Mucosa of descending colon (tissue), 3 donors: ENCODE measurements around the gene SMIM41. TPM values are rescaled to one million over a fixed set of nuclear protein-coding genes. Genes with fewer than 3 reads are reported as not detected.

ENCODE experiments used
- ATAC-seq: fragments of 200-7000 bp; cut with Tn5 transposase; one replicate; pipeline ENCODE4 v1.9.1; 2020; ENCODE audit warnings: mild to moderate bottlenecking, moderate library complexity
- DNase-seq, 3 donors: peaks; one replicate each; pipeline ENCODE4 v3.0.0-alpha.2; 2020
- H3K36me3 ChIP-seq: fragments of 200-600 bp; one replicate; pipeline ENCODE4 v1.8.0; 2021; ENCODE audit warnings: low read depth, mild to moderate bottlenecking
- H3K4me1 ChIP-seq: fragments of 200-600 bp; one replicate; pipeline ENCODE4 v1.8.0; 2021; ENCODE audit warnings: low read depth, mild to moderate bottlenecking
- H3K4me3 ChIP-seq: fragments of 200-600 bp; one replicate; pipeline ENCODE4 v1.8.0; 2021; ENCODE audit warnings: mild to moderate bottlenecking
- H3K9me3 ChIP-seq: fragments of 200-600 bp; one replicate; pipeline ENCODE4 v1.8.0; 2021; ENCODE audit warnings: mild to moderate bottlenecking
- intact Hi-C, 2 donors: fragments of 100-400 bp; cut with DNase I in 1 of 2; cut with micrococcal nuclease in 1 of 2; formaldehyde crosslinking; loops; one replicate each; pipeline versions ENCODE4 v1.11.0 to v1.11.1; 2022; cut with DNase I, micrococcal nuclease
- total RNA-seq, 3 donors: library from RNA; stranded (reverse); fragmentation: NEBNext Ultra II Directional in 2 of 3; extraction: Animal tissue kit (Norgen Biotek cat#: 25700) in 2 of 3; gene quantifications; one replicate each; pipeline versions ENCODE4 v1.2.1 to v1.2.4, GENCODE V29; 2021 to 2023
- TF ChIP-seq, protein P1 (sequence below): fragments of 200-600 bp; IDR thresholded peaks from one replicate; pipeline ENCODE4 v1.8.0; 2022; ENCODE audit warnings: antibody characterized with exemption, mild to moderate bottlenecking
- donor health status: DM: no; HTN: no; CAD: no; lungs with moderate emphysema.
- donor health status: DM: no; HTN: no; CAD: no.
- donor health status: DM: no; HTN: yes; CAD: no.

SMIM41 gene
- total RNA-seq, 3 donors from 2014 or later: 0.32 to 0.41 TPM; not detected in 1

DNA sequence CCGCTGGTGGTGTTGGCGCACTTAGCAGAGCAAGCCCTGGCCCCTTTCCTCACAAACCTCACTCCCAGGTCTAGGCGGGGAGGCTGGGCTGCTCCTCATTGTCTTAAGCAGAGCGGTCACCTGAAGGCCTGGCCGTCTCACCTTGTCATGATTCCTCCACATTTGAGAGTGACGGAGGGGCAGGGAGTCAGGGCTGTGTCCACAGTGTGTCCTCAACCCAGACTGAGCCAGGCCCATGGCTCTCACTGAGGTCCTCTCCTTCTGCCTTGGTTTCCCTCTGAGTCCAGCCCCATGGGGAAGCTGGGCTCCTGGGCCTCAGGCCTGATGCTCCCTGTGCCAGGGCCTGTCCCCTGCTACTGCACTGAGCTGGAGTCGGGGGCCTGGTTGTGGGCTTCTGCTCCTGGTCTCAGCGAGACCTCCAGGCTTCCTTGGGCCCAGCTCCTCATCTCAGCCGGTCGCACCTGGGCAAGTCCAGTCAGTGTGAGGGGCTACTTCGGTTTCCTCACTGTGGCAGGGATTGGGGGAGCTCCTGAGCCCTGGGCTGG, 67.4 kb downstream of the SMIM41 start:
- no peaks in the 10 kb centered on the region for H3K9me3 ChIP-seq
- DNase-seq: peak in 1 of 3 donors; percentile 38
- no peak overlapping the region for H3K4me3 ChIP-seq
- no peaks in the 10 kb centered on the region for H3K36me3 ChIP-seq
- TF ChIP-seq, protein P1, sequence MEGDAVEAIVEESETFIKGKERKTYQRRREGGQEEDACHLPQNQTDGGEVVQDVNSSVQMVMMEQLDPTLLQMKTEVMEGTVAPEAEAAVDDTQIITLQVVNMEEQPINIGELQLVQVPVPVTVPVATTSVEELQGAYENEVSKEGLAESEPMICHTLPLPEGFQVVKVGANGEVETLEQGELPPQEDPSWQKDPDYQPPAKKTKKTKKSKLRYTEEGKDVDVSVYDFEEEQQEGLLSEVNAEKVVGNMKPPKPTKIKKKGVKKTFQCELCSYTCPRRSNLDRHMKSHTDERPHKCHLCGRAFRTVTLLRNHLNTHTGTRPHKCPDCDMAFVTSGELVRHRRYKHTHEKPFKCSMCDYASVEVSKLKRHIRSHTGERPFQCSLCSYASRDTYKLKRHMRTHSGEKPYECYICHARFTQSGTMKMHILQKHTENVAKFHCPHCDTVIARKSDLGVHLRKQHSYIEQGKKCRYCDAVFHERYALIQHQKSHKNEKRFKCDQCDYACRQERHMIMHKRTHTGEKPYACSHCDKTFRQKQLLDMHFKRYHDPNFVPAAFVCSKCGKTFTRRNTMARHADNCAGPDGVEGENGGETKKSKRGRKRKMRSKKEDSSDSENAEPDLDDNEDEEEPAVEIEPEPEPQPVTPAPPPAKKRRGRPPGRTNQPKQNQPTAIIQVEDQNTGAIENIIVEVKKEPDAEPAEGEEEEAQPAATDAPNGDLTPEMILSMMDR: no peak
- ATAC-seq: no peak
- intact Hi-C loops: no loop called here
- H3K4me1 ChIP-seq: peaks cover 49% of the 10 kb centered on the region

- TF ChIP-seq, protein P1: no peak
- Histone ChIP-seq H3K36me3 (no peaks in the 10 kb centered on the region), H3K4me3 (no peak overlapping the region), H3K9me3 (no peaks in the 10 kb centered on the region), H3K4me1 (peaks cover 53% of the 10 kb centered on the region)
- DNase-seq (peak; percentile 94 to 97 (median 94)), ATAC-seq (peak; percentile 75)
- intact Hi-C loops: no loop called here
Measured at GRCh38 chr12:52147367-52147963, 68.0 kb downstream of the SMIM41 start.

GRCh38 chr12:52147964-52148463, 68.5 kb downstream of the SMIM41 start:
- ATAC-seq (no peak), DNase-seq (peak in 1 of 3 donors; percentile 61)
- H3K4me1 ChIP-seq: peaks cover 57% of the 10 kb centered on the region
- intact Hi-C loops: no loop called here
- H3K9me3 ChIP-seq: no peaks in the 10 kb centered on the region
- no peak overlapping the region for H3K4me3 ChIP-seq
- no peaks in the 10 kb centered on the region for H3K36me3 ChIP-seq
- TF ChIP-seq, protein P1: no peak

DNA sequence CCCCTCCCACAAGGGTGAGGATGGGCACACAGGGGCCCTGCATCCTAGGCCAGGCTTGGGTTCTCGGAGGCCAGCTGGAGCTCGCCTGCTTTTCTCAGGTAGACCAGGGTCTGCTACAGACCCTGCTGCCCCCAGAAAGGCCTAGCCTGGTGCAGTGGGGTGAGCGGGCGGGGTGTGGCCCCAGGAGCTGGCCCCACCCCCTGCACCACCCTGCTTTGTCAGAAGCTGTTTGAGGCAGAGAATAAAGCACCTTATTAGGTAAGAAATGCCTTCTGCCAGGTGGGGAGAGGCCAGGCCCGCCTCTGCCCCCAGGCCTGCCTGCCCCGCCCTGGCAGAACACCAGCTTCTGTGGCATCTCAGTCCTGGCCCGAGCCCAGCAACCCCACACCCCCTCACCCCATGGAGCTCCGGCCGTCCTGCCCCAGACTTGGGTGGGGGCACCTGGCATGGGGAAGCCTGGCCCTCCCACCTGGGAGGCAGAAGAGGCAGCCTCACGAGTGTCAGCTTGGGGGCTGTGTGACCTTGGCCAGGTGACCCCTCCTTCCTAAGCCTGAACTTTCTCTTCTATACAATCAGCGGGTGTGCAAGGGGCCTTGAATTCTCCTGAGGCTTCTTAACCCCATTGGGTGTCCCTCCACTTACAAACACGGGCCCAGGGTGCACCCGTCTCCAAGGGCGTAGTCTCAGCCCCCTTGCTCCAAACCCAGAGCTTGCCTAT, 69.1 kb downstream of the SMIM41 start:
- Histone ChIP-seq H3K9me3 (no peaks in the 10 kb centered on the region), H3K4me3 (no peak overlapping the region), H3K4me1 (peaks cover 57% of the 10 kb centered on the region), H3K36me3 (no peaks in the 10 kb centered on the region)
- intact Hi-C loops: no loop called here
- DNase-seq (peak; percentile 93 to 95 (median 94)), ATAC-seq (peak; percentile 70)
- TF ChIP-seq, protein P1: no peak

GRCh38 chr12:52149182-52149641, 69.7 kb downstream of the SMIM41 start:
- peaks cover 54% of the 10 kb centered on the region for H3K4me1 ChIP-seq
- TF ChIP-seq, protein P1: no peak
- H3K9me3 ChIP-seq: no peaks in the 10 kb centered on the region
- H3K4me3 ChIP-seq: no peak overlapping the region
- ATAC-seq (no peak), DNase-seq (peak in 1 of 3 donors; percentile 30)
- intact Hi-C loops: no loop called here
- H3K36me3 ChIP-seq: no peaks in the 10 kb centered on the region
